GM19468 (cell line): Measurements from ENCODE around the gene PDE1A.
"Not testable (repeated sequence)": the region's sequence is repeated elsewhere in the genome, so short reads cannot be mapped to it uniquely, and the experiment has no call there.

Experiments
- ATAC-seq: cut with Tn5 transposase; IDR thresholded peaks from one replicate; pipeline ENCODE4 v1.9.1; 2021; ENCODE audit warnings: mild to moderate bottlenecking, moderate library complexity, moderate number of reproducible peaks; ENCODE audit not compliant: unreplicated experiment; ENCODE audit errors: extremely low read depth

Gene PDE1A

DNA sequence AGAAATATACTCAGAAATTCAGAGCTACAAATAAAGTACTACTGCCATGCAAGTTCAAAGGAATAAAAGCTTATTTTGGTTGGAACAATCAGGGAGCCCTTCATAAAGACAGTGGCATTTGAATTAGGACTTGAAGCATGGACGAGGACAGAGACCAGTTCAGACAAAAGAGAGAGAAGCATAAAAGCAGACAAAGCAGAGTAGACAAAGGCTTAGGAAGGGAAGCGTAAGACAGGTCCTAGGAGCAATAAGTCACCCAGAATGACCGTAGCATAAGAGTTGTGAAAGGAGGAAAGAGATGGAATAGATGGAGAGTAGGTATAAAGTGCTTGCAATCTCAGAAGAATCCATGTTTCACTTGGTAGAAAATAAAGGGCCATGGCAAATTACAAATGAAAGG is 14.0 kb downstream of the PDE1A start:
- no peak for ATAC-seq

DNA sequence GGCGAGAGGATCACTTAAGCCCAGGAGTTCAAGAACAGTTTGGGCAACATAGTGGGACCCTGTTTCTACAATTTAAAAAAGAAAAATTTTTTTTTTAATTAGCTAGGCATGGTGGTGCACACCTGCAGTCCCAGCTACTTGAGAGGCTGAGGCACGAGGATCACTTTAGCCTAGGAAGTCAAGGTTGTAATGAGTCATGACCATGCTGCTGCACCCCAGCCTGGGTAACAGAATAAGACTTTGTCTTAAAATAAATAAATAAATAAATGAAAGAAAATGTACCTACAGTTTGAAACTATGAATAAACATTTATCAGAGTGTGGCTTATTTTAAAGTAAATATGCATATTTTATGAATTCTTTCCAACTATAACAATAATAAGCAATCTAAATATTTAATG is 16.7 kb downstream of the PDE1A start:
- ATAC-seq, result no peak

DNA sequence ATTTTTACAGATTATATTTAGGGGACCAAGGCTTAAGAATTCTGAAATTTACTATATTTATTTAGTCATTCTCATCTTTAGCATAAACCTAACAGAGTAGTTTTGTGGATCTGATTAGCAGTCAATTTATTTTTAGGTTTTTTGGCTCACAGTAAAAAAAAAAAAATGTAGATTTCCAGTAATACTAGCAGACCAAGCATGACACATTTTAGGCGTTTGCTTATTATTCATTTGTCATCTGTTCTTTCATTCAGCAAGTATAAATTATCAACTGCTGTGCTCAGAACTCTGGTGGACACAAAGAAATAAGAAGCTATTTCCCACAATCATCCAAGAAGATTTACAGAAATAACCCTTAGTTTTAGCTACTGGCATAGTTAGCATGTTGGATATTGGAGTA is 20.6 kb downstream of the PDE1A start:
- no peak for ATAC-seq

DNA sequence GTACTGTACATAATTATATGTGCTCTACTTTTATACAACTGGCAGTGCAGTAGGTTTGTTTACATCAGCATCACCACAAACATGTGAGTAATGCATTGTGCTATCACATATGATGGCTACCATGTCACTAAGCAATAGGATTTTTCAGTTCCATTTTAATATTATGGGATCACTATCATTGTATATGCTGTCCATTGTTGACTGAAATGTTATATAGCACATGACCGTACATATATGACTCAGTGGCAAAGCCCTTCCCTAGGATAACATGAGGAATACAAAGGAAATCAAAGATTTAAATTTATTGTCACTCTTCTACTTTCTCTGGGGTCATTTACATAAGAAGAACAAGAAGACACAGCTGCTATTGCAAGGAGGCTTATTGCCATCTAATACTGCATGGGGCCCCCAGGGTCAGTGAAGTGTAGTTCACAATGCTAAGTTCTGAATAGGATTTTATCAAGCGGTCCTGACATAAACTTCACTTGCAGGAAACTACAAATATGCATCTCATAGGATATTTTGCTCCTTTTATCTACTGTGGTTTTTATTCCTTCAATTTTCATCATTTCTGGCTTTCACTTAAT is 21.8 kb downstream of the PDE1A start:
- no peak for ATAC-seq

DNA sequence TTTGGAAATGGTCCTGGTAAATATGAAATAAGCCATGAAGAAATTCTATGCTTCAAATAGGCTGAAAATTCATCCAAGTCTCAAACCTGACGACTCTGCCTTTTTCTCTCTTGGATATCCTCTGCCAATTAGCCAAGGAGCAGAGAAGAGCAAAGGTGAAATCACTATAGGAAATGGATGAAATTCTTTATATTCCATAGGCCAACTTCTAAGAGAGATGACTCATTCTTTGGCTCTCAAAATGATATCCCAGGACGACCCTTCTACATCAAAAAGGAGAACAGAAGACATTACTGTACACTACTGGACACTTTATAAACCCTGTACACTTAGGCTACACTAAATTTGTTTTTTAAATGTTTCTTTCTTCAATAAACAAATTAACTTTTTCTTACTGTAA is 22.7 kb downstream of the PDE1A start:
- ATAC-seq, result no peak

DNA sequence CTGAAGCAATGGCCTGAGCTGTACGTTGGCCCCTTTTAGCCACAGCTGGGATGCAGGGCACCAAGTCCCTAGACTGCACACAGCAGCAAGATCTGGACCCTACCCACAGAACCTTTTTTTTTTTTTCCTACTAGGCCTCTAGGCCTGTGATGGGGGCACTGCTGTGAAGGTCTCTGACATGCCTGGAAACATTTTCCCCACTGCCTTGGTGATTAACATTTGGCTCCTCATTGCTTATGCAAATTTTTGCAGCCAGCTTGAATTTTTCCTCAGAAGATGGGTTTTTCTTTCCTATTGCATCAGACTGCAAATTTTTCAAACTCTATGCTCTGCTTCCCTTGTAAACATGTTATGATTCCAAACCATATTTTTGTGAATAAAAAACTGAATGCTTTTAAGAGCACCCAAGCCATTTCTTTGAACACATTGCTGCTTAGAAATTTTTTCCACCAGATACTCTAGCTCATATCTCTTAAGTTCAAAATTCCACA is 33.5 kb downstream of the PDE1A start:
- no peak for ATAC-seq

DNA sequence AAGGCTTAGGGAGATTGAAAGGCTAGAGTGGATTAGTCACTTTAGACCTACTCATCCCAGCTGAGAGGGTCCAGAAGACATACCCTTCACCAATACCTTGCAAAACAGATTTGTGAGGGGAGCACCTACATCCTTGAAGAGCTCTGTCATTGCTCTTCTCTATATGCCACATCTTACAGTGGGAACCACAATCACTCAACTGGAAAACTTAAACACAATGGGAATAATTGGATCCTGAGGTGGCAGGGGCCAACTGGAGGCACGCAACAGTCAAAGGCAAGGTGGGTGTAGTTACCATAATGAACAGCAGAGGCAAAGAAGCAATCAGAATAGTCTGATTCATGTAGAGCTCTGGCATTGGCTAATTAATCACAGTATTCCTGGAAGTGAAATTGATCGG is 35.4 kb downstream of the PDE1A start:
- ATAC-seq, result no peak

DNA sequence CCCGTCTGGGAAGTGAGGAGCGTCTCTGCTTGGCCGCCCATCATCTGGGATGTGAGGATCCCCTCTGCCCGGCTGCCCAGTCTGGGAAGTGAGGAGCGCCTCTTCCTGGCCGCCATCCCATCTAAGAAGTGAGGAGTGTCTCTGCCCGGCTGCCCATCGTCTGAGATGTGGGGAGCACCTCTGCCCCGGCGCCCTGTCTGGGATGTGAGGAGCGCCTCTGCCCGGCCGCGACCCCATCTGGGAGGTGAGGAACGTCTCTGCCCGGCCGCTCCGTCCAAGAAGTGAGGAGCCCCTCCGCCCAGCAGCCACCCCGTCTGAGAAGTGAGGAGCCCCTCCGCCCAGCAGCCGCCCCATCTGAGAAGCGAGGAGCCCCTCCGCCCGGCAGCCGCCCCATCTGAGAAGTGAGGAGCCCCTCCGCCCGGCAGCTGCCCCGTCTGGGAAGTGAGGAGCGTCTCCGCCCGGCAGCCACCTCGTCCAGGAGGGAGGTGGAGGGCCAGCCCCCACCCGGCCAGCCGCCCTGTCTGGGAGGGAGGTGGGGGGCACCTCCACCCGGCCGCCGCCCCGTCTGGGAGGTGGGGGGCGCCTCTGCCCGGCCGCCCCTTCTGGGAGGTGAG is 40.5 kb downstream of the PDE1A start:
- not testable (repeated sequence) for ATAC-seq

DNA sequence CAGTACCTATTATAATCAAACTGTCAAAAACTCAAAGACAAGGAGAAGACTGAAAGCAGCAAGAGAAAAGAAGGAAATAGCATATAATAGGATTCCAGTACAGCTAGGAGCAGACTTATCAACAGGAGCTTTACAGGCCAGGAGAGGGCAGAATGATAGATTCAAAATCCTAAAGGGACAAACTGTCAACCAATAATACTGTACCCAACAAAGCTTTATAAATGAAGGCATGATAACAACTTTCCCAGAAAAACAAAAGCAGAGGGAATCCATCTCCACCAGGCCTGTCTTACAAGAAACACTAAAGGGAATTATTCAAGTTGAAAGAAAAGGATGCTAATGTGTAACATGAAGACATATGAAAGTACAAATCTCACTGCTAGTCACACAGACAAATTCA is 42.0 kb downstream of the PDE1A start:
- no peak for ATAC-seq

DNA sequence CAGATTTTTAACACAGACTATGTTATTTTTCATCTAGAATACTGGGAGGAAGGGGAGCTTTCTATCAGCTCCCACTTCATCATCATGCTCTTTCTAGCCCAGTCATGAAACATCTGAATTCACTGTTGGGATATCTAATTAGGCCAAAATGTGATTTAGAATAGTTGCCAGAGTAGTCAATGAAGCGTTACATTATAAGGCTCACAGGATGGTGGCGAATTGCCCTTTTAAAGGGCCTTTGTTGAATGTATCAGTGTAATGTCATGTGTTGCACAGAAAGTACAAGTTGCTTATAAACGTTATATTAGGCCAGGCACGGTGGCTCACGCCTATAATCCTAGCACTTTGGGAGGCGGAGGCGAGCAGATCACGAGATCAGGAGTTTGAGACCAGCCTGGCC is 45.6 kb downstream of the PDE1A start:
- no peak for ATAC-seq

DNA sequence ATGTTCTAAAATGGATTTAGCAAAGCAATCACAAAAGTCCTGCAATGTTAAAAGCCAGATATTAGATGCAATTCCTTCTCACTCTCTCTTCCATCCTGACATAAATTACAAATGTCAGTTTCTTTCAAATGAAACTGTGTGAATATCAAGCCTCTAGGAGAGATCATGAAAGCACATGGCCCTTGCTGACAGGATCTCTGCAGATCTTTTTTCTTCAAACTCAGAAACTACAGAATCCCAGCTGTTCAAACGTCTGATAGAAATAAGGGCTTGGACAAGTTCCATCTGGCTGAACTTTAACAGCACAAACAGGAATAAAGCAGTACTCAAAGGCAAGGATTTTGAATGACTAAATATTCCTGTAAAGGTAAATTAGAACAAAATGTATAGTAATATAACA is 47.6 kb downstream of the PDE1A start:
- no peak for ATAC-seq

DNA sequence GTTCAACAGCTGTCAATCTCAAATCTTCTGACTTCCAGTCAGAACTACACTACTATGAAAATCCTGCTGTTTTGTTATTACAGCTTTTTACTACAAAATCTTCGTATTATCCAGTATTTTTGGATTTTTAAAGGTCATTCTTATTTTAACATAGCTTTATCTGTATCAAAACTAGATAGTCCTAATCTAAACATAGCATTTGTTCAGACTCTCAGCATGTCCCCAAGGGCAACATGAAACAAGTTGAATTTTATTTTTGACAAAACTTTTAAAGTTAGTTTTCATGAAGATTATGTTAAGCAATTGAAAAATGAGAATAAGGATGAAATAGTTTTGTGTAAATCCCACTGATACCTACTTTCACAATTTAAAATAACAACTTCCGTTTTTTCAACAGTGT is 48.1 kb downstream of the PDE1A start:
- ATAC-seq, result no peak

DNA sequence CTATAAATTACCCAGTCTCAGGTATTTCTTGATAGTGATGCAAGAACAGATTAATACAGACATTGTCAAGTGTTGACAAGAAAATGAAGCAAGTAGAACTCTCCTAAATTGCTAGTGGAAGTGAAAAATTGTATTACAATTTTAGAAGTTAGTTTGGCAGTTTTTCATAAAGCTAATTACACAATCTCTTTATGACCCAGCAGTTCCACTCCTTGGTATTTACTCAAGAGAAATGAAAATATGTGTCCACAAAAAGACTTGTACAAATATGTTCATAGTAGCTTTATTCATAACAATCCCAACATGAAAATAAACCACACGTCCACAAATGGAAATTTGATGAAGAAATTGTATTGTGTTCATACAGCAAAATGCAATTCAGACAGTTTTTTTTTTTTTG is 49.4 kb downstream of the PDE1A start:
- no peak for ATAC-seq

DNA sequence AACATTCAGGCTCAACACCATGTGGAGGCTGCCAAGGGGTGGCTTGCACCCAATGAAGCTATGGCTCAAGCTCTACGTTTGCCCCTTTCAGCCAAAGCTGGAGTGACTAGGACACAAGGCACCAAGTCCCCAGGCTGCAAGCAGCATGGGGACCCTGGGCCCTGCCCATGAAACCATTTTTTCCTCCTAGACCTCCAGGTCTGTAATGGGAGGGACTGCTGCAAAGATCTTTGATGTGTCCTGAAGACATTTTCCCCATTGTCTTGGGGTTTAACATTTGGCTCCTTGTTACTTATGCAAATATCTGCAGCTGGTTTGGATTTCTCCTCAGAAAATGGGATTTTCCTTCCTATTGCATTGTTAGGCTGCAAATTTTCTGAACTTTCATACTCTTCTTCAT is 51.0 kb downstream of the PDE1A start:
- no peak for ATAC-seq

DNA sequence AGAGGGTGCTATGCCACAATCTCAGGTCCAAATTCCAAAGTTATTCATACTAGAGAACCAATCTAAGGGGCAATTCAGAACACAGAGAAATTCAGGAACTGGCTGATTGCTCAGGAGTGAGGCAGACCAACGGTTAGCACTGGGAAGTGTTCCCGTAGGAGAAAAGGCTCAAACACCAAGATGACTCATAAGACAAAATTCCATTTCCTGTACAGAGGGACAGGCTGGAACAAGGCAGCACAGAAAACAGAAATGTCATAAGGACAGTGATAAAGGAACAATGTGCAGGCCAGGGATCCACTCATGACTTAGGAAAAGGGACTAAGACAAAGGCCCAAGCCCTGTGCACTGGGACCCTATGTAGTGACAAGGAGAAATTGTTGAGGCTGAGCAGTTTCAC is 54.2 kb downstream of the PDE1A start:
- ATAC-seq, result no peak

DNA sequence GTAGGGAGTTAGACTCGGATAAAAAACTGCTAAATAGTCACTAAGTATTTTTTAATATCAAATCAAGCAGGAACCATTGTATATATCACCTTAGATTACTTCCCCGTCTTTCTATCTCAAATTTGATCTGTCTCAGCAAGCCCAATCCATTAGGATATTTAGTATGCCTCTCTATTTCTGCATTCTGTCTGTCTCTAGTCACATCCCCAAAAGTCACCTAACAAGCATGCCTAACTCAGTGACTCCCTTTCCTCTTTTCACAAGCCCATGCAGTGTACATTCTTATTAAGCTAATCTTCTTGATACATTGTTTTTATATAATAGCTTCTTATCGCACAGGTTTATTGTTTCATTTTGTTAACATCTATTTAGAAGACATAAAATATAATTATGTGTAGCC is 57.8 kb downstream of the PDE1A start:
- no peak for ATAC-seq

DNA sequence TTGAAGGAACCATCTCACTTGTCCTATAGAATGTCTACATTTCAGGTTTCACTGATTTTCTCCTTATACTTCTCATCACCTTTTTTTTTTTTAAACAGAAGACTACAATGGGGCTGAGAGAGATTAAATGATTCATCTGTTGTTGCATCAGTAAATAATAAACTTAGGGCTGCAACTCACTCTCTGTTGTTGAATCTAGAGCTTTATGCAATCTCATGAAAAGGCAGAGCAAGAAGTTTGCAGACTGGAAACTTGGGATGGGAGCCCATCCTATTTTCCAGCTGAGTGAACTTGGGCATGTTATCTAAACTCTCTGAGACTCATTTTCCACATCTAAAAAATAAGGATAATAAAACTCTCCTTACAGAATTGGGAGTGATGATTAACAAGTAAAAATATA is 58.4 kb downstream of the PDE1A start:
- ATAC-seq, result no peak

DNA sequence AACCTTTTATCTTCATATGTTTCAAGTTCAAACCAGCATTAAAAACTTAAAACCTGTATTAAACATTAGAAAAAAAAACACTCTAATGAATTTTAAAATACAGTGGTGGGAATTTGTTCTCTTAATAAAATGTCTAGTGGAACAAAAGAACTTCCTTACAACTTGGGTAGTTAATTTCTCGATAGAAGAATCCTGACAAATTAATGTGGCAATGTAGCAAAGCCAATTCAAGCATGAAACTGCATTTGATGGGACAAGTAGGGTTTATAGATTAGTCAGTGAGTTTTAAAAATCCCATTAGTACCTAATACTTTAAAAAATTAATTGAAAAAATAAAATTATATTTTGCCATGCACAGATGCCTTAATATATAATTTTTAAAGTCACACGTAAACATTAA is 59.4 kb downstream of the PDE1A start:
- no peak for ATAC-seq

DNA sequence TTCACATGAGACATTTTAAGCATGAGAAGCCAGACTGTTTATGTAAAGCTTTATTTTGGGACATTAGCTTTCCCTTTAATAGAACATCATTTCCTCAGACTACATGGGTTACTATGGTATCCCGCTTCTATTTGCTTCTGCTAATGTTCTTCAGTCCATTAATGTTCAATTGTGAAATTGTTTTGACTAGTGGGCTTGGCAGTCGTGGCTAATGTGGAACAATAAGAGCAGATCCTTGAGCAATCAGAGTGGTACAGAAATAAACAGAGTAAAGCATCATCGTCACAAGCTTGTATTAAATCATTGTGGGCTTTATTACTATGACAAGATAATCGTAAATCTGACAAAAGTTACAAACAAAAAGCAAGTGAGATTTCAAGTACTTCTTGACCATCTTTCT is 60.2 kb downstream of the PDE1A start:
- ATAC-seq, result no peak

DNA sequence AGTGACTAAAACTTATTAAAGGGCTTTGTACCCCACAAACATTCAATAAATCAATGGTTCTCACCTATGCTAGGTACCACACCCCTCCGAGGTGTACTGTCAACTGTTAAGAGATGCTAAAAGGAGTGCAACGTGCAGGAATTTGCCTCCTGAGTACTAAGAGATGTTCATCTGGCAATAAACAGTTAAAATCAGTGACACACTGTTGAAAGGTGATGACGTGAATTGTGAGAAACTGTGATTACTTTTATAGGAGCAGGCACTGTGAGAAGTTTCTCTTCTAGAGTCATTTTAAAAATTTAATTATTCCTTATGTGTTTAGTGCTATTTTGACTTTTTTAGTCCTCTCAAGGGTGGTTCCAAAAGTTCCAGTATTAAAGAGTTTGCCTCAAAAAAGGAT is 61.0 kb downstream of the PDE1A start:
- ATAC-seq, result no peak

DNA sequence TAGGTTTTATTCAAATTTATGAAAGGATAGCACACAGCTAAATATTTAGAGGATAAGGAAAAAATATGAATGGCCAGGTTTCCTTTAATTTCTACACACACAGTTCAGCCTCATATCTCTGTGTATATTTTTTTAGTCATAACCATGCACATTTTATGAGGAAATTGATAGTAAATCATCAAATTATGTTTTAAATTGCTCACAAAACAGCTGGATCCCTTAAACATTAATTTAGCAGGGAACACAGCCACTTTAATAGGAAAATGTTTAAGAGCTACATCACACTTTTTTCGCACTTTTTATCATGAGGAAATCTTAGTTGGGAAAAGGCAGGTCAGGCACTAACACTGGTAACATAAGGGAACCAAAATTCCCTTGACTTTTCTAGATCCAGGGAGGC is 65.4 kb downstream of the PDE1A start:
- ATAC-seq, result no peak

DNA sequence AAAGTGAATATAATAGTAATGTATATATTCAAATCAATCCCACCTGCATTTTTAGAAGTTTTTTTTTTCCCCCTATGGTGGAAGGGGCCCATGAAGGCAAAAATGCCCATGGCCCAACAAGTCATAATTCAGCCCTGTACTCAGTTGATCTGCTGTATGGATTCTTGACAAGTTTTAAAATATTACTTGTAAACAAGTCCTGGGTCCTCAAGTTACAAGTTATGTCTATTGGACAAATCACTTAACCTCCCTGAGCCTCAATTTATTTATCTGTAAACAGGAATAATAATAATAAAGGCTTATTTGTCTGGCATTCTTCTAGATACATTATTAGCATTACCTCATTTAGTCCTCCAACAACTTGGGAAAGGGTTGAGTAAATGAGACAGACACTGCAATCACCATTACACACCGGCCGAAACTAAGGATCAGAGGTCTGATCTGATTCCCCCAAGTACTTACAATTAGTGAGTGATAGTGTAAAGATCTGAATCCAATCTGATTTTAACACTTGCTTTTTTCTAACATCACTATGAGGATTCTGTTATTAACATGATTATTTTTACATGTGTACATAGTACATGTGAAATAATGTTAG is 66.1 kb downstream of the PDE1A start:
- ATAC-seq, result no peak
